Breast epithelium (tissue), 4 donors: ENCODE results near the gene SLC6A19. TPM values are rescaled to one million over a fixed set of nuclear protein-coding genes. Genes with fewer than 3 reads are reported as not detected.

Source experiments
- DNase-seq, 2 donors: peaks; one replicate each; pipeline ENCODE4 v3.0.0-alpha.2; 2019; ENCODE audit warnings: low spot score in 2 of 2
- H3K27ac ChIP-seq, 2 donors: fragments of 200-600 bp; sonication (generic) in 1 of 2; one replicate each; pipeline ENCODE4 v1.5.1; 2016 to 2019; ENCODE audit warnings: mild to moderate bottlenecking in 1 of 2
- H3K27me3 ChIP-seq, 2 donors: fragments of 200-600 bp; sonication (generic) in 1 of 2; one replicate each; pipeline versions ENCODE4 v1.5.1 to v1.6.0; 2017 to 2019; ENCODE audit warnings: control low read depth in 1 of 2, mild to moderate bottlenecking in 1 of 2
- H3K36me3 ChIP-seq: fragments of 200-600 bp; one replicate; pipeline ENCODE4 v1.5.1; 2019
- H3K4me1 ChIP-seq, 2 donors: fragments of 200-600 bp; sonication (generic); one replicate each; pipeline ENCODE4 v1.5.1; 2016 to 2019; ENCODE audit warnings: control low read depth in 1 of 2
- H3K4me3 ChIP-seq, 3 donors: fragments of 200-600 bp; sonication (generic); 1 replicate in 2 of 3; 2 replicates in 1 of 3; pipeline ENCODE4 v1.5.1; 2016 to 2019; ENCODE audit warnings: mild to moderate bottlenecking in 3 of 3, moderate library complexity in 2 of 3
- H3K9me3 ChIP-seq, 2 donors: fragments of 200-600 bp; sonication (generic) in 1 of 2; one replicate each; pipeline ENCODE4 v1.5.1; 2016 to 2019; ENCODE audit warnings: control low read depth in 1 of 2
- CTCF ChIP-seq, 3 donors: fragments of 450-650 bp; IDR thresholded peaks; one replicate each; pipeline ENCODE4 v1.5.1; 2016 to 2017; ENCODE audit warnings: antibody characterized with exemption in 3 of 3, mild to moderate bottlenecking in 3 of 3, moderate library complexity in 3 of 3
- POLR2A ChIP-seq: fragments of 450-650 bp; IDR thresholded peaks from one replicate; pipeline ENCODE4 v1.6.1; 2016; ENCODE audit warnings: antibody characterized with exemption, mild to moderate bottlenecking, moderate library complexity
- POLR2AphosphoS5 ChIP-seq, 3 donors: sonication (generic); formaldehyde crosslinking; IDR thresholded peaks; one replicate each; pipeline ENCODE4 v1.6.1; 2017; ENCODE audit warnings: antibody characterized with exemption in 3 of 3
- intact Hi-C: fragments of 100-400 bp; cut with DNase I; formaldehyde crosslinking; loops from one replicate; pipeline ENCODE4 v1.15.1; 2023; ENCODE audit warnings: low total_unique reads
- total RNA-seq, 3 donors: library from RNA; depleted of rRNA; stranded (reverse); fragments of >200 nt; gene quantifications; one replicate each; pipeline ENCODE4 v1.1.0, GENCODE V29; 2016

SLC6A19 gene
- total RNA-seq, 3 donors from 2014 or later: not detected

GRCh38 chr5:1186351-1187233 lies 14.8 kb upstream of the SLC6A19 start:
- TF ChIP-seq POLR2A (no peak), CTCF (IDR thresholded peaks at IDR 0.05) (no peak), POLR2AphosphoS5 (IDR thresholded peaks at IDR 0.05) (no peak)

GRCh38 chr5:1187234-1187949 lies 14.0 kb upstream of the SLC6A19 start:
- no peaks in the 10 kb centered on the region for H3K36me3 ChIP-seq
- DNase-seq: no peak

More at GRCh38 chr5:1186351-1187233, 14.8 kb upstream of the SLC6A19 start:
- intact Hi-C loops: no loop called here
- H3K27ac ChIP-seq: no peak overlapping the region
- H3K27me3 ChIP-seq: peaks cover 0 to 28% of the 10 kb centered on the region in 2 donors
- no peaks in the 10 kb centered on the region for H3K4me1 ChIP-seq
- no peak for DNase-seq
- H3K9me3 ChIP-seq: no peaks in the 10 kb centered on the region
- H3K4me3 ChIP-seq: no peak overlapping the region
- no peaks in the 10 kb centered on the region for H3K36me3 ChIP-seq

GRCh38 chr5:1187950-1188334 lies 13.5 kb upstream of the SLC6A19 start:
- DNase-seq: no peak
- H3K27me3 ChIP-seq: peaks cover 0 to 28% of the 10 kb centered on the region in 2 donors
- no peaks in the 10 kb centered on the region for H3K36me3 ChIP-seq
- TF ChIP-seq POLR2A (no peak), POLR2AphosphoS5 (IDR thresholded peaks at IDR 0.05) (no peak), CTCF (IDR thresholded peaks at IDR 0.05) (no peak)
- no peaks in the 10 kb centered on the region for H3K4me1 ChIP-seq
- H3K4me3 ChIP-seq: no peak overlapping the region
- intact Hi-C loops: no loop called here
- no peak overlapping the region for H3K27ac ChIP-seq
- no peaks in the 10 kb centered on the region for H3K9me3 ChIP-seq

More at GRCh38 chr5:1187234-1187949, 14.0 kb upstream of the SLC6A19 start:
- intact Hi-C loops: no loop called here
- H3K27me3 ChIP-seq: peaks cover 0 to 28% of the 10 kb centered on the region in 2 donors
- TF ChIP-seq POLR2AphosphoS5 (IDR thresholded peaks at IDR 0.05) (no peak), CTCF (IDR thresholded peaks at IDR 0.05) (no peak), POLR2A (no peak)
- H3K4me3 ChIP-seq: no peak overlapping the region
- no peaks in the 10 kb centered on the region for H3K4me1 ChIP-seq
- no peak overlapping the region for H3K27ac ChIP-seq
- no peaks in the 10 kb centered on the region for H3K9me3 ChIP-seq

GRCh38 chr5:1188464-1188863 lies 12.9 kb upstream of the SLC6A19 start:
- no peaks in the 10 kb centered on the region for H3K36me3 ChIP-seq
- no peak overlapping the region for H3K27ac ChIP-seq
- no peak overlapping the region for H3K4me3 ChIP-seq
- H3K4me1 ChIP-seq: no peaks in the 10 kb centered on the region
- H3K9me3 ChIP-seq: no peaks in the 10 kb centered on the region
- DNase-seq: no peak
- intact Hi-C loops: no loop called here
- TF ChIP-seq POLR2AphosphoS5 (IDR thresholded peaks at IDR 0.05) (no peak), POLR2A (no peak), CTCF (IDR thresholded peaks at IDR 0.05) (no peak)
- peaks cover 0 to 28% of the 10 kb centered on the region in 2 donors for H3K27me3 ChIP-seq

GRCh38 chr5:1189269-1189668 lies 12.1 kb upstream of the SLC6A19 start:
- intact Hi-C loops: no loop called here
- Histone ChIP-seq H3K9me3 (no peaks in the 10 kb centered on the region), H3K4me3 (no peak overlapping the region), H3K4me1 (no peaks in the 10 kb centered on the region), H3K27ac (no peak overlapping the region), H3K27me3 (peaks cover 0 to 28% of the 10 kb centered on the region in 2 donors), H3K36me3 (no peaks in the 10 kb centered on the region)
- TF ChIP-seq CTCF (IDR thresholded peaks at IDR 0.05): no peak
- TF ChIP-seq POLR2A: no peak
- TF ChIP-seq POLR2AphosphoS5 (IDR thresholded peaks at IDR 0.05): no peak
- DNase-seq: no peak
